Fibroblast of skin of abdomen (primary cell): ENCODE measurements around the gene DHX30.

Experiments used
- DNase-seq: peaks from one replicate; pipeline ENCODE4 v3.0.0-alpha.2; 2013

DHX30 gene

DNA sequence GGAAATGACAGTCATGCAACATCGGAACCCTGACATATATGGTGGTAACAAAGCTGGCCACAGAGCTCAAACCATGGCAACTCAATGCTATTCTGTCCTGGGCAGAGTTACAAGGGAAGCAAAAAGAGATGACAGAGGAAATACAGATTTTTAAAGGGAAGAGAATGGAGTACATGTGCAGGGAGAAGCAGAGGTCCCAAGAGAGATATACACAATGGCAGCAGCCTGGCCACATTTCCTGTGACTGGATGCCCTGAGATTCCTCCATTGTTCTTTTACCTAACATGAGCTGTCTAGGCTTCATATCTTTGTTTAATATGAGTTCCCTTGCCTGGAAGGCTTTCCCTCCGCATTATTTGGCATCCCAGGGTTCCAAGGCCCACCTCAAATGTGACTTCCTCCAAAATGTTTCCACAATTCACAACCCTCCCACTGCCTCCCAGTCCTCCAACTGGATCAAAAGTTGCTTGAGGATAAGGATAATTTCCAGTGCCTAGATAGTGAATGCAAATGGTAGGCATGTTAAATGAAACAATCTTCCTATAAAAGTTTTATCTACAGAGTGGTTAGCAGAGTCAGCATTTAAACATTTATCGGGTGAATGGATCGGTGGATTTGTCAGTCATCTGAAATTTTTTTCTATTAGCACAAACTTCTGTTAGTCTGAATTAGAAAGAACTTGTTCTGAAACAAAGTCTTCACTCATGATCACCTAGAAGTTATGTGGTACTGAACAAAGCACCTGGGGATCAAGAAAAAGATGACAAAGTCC is 86.2 kb downstream of the DHX30 start:
- DNase-seq = no peak

DNA sequence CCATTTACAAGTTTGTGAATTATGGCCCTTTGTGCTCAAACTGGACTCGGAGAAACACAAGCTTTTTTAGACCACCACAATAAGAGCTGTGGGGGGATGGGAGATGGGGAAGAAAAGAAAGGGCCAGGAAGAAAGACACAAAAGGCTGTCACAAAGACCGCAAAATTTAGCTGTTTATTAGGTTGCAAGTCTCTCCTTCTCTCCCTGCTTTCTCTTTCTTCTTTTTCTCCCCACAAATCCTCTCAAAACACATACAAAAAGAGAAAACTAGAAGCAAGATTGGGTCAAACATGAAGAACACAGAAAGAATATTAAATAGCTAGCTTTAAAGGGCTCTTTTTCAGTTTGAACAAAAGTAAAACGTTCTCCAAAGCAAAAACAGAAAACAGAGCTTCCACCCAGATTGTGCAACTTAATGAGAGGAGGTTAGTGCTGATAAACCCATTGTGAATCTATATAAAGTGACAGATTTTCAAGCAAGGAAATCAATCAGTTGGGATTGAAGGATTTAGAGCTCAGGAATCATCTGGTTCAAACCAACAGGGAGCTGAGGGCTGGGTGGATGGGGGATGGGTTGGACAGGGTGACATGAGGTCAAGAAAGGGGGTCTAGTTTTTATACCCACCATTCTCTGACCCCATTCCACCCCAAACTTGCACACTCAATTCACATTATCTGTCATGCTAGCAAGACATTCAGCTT is 87.3 kb downstream of the DHX30 start:
- no peak for DNase-seq

DNA sequence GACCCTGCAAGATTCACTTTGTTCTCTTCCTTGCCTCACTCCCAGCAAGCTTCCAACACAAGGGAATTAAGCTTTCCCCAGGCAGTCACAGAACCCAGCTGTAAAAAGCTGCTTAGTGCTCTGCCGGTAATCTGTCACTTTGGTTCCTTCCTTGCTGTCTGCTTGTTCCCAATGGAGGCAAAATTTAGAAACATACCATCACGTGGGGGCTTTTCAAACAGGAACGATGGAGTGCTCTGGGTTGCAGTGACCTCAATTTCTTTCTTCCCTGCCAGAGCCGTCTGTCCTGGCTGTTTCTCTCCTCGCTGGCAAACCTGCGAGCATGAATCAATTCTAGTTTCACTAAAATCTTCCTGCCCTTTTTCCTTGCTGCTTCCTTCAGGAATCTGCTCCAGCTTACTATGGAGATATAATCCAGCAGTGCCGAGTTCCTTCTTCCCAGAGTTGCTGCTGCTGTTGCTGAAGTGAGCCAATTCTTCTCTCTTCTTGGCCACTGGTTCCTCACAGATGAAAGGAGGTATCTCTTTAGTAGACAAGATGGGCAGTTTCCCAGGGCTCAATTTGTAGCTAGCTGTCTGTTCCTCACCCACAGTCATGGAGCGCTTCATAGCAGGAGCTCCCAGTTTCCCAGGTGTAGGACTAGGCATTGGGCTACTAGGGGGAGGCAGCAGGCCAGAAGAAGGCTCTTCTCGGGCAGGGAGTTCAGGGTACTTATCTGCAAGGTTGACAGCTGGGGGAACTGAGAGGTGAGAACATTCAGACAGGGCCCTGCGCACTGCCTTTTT is 88.1 kb downstream of the DHX30 start:
- DNase-seq = no peak

DNA sequence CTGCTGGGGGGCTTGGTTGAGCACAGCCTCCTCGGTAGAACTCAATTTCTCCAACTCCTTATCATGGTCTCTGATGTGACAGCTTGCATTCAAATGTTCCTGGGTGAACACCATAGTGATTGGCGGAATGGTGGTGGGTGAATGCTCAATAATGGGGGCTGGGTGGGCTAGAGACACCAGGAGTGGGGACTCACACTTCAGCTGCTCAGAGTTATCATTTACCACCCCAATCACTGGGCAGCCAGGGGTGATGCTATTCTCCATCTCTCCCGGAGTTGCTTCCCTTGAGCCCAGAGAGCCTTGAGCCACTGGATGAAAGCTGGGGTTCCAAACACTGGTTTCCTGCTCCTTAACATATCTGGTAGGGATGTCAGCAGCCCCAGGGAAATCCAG is 88.7 kb downstream of the DHX30 start:
- no peak for DNase-seq

DNA sequence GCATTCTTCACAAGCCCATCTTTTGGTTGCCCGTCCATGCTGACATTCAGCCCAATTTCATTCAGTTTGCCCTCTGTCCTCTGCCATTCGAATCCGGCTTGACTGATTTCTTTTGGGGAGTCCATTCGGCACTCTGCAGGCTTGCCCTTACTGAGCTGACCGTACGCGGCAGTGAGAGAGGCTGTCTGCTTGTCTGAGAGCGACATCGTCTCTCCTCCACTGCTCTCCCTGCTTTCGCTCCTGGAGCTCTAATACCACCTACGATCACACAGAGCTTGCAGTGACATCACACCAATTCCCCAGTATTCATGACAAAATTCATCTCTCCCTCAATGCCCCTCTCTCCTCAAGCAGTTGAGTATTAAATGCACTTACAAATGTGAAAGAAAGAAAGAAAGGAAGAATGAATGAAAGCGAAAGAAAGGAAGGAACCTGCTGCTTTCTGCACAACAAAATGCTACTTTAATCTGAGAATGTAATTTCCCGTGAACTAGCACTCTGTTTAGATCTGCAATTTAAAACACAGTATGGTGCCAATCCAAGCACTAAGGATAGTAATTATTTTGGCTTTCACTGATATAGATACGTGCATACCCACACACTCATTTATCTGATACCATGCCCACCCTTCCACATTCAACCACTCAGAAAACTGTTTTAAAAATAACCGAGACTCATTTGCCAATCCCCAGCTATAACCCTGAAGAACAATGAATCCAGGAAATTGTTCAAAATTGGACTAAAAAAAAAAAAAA is 89.5 kb downstream of the DHX30 start:
- no peak for DNase-seq

DNA sequence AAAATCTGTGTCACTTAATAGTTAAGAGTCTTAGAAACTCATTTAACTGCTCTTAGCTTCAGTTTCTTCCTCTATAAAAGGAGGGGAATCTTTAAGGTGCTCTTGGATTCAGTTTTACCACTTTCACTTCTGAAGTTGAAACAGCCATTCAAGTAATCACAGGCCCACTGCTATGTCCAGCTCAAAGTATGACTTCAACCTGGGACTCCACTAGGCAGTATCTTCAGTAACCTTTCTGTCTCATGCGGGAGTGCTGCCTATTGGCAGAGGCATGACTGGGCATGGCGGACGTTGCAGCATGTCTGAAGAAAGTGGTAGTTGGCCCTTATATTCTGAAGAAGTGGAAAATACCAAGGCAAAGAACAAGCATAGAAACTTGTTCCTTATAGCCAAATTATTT is 92.3 kb downstream of the DHX30 start:
- DNase-seq = no peak

DNA sequence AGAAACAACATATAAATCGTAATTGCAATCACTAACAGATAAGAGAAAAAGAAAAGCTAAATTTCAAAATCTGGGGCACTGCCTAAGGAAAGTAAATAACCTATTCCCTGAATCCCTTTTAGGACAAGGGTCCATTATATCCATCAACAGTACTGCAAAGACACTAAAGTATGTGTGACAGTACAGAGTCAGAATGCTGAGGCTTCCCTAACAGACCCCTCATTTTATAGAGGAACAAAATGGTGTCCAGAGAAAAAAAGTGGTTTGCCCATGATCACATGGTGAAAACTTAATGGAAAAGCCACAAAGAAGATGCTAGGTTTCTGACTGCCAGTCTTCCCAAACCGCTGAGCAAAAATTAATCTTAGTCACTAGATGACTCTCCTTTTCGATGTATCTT is 93.8 kb downstream of the DHX30 start:
- no peak for DNase-seq

DNA sequence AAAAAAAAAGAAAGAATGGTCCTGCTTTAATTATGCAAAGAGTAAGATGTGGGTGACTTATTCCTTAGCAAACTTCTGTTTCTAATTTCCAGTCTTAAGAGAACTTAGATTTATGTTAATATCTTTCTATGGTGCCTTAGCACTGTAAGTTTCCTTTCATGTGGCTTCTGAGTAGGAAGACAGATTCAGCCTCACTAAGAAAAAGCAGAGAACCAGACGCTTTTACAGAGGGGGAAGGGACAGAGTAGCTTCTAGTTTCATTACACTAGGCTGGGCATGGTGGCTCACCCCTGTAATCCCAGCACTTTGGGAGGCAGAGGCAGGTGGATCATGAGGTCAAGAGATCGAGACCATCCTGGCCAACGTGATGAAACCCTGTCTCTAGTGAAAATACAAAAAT is 95.0 kb downstream of the DHX30 start:
- DNase-seq = peak; percentile 10

DNA sequence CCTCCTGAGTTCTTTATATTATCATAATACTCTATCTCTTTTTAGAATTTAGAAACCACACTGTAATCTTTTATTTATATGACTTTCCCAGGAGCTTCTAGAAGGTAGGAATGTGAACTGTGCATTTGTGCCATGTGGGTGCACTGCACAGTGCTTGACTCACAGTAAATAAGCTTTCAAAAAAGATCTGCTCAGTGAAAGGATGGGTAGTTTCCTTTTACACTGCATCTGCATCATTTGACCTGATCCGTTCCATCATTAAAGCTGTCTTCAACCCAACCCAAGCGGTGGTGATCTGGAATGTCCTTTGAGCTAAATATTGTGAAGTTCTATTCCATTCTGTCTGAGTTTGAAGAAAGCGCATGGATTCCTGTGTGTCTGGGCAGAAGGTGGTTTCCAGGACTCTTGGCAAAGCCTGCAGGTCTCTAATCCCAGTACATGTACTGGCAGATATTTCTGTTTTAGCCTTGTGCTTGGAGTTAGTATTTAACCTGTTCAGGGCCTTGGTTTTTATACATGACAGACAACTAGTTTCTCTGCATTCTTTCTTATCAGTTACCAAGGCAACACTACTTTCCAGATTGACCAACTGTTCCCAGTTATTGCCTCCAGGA is 96.7 kb downstream of the DHX30 start:
- no peak for DNase-seq
